KMS-11 (cell line): Measurements from ENCODE around the gene HYAL4.

ENCODE experiments used
- H2AFZ ChIP-seq: fragments of 200-600 bp; sonication (generic); 2 replicates; pipeline ENCODE4 v1.6.1; 2016; ENCODE audit warnings: antibody characterized with exemption, mixed run types, low read depth
- H3K27ac ChIP-seq: fragments of 200-600 bp; sonication (generic); 2 replicates; pipeline ENCODE4 v1.6.1; 2016; ENCODE audit warnings: mild to moderate bottlenecking, mixed run types
- H3K27me3 ChIP-seq: fragments of 200-600 bp; sonication (generic); 2 replicates; pipeline ENCODE4 v1.6.1; 2017; ENCODE audit warnings: mild to moderate bottlenecking, low read depth, mixed run types, moderate library complexity; ENCODE audit not compliant: insufficient read depth
- H3K36me3 ChIP-seq: fragments of 200-600 bp; sonication (generic); 2 replicates; pipeline ENCODE4 v1.6.1; 2017; ENCODE audit warnings: mild to moderate bottlenecking, mixed run types; ENCODE audit not compliant: insufficient read depth
- H3K4me1 ChIP-seq: fragments of 200-600 bp; sonication (generic); 2 replicates; pipeline ENCODE4 v1.6.1; 2016; ENCODE audit warnings: mild to moderate bottlenecking, low read depth, mixed run types; ENCODE audit not compliant: poor library complexity, severe bottlenecking
- H3K4me2 ChIP-seq: fragments of 200-600 bp; sonication (generic); 2 replicates; pipeline ENCODE4 v1.7.0; 2016; ENCODE audit warnings: mild to moderate bottlenecking, mixed run types
- H3K4me3 ChIP-seq: fragments of 200-600 bp; sonication (generic); IDR thresholded peaks from 2 replicates; pipeline ENCODE4 v1.6.1; 2017; ENCODE audit warnings: low read depth, low read length, mixed read lengths; ENCODE audit not compliant: insufficient read depth
- H3K79me2 ChIP-seq: fragments of 200-600 bp; sonication (generic); 2 replicates; pipeline ENCODE4 v1.6.1; 2016; ENCODE audit warnings: low read depth, mixed run types; ENCODE audit not compliant: insufficient read depth
- H3K9ac ChIP-seq: fragments of 200-600 bp; sonication (generic); 2 replicates; pipeline ENCODE4 v1.6.1; 2016; ENCODE audit warnings: mild to moderate bottlenecking, mixed run types
- H4K20me1 ChIP-seq: fragments of 200-600 bp; sonication (generic); 2 replicates; pipeline ENCODE4 v1.6.1; 2016; ENCODE audit warnings: mild to moderate bottlenecking, mixed run types; ENCODE audit not compliant: insufficient read depth
- CTCF ChIP-seq: fragments of 200-600 bp; sonication (generic); conservative IDR thresholded peaks from 2 replicates; pipeline ENCODE4 v1.6.1; 2017; ENCODE audit warnings: low read depth, mild to moderate bottlenecking, antibody characterized with exemption, low read length, moderate library complexity, mixed read lengths

The HYAL4 gene

DNA sequence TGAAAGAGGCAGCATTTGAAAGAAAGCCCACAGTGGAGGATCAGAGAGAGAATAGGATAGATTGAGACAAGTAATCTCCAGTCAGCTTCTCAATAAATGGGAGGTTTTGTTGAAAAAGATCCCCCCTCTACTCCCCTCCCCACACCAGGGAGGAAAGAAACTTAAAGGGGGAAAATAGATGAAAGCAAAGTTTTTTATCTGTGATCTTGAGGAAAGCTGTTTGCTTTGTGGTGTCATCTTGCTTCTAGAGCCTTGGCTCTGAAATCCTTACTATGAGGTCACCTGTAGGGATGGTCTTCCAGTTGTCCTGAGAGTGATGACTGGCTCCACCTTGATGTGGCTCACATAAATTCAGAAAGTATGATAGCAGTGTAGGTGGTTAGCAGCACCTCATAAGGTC, 80.0 kb downstream of the HYAL4 start, which contains the start of gene SPAM1:
TSS of gene SPAM1 (plus strand) at position 301 of the 400 bp plus-strand sequence. CDS start 28,330 bp downstream, outside the sequence.
- no peak within 1 kb of the TSS for H3K27ac ChIP-seq
- no peaks in the 10 kb centered on the region for H3K27me3 ChIP-seq
- no peaks in the 10 kb centered on the region for H3K4me1 ChIP-seq
- no peaks in the 10 kb centered on the region for H3K79me2 ChIP-seq
- no peak within 1 kb of the TSS for H3K4me3 ChIP-seq
- no peaks in the 10 kb centered on the region for H3K36me3 ChIP-seq
- H3K4me2 ChIP-seq: no peak within 1 kb of the TSS
- TF ChIP-seq CTCF: no peak
- no peak within 1 kb of the TSS for H2AFZ ChIP-seq
- H4K20me1 ChIP-seq: no peaks in the 10 kb centered on the region
- H3K9ac ChIP-seq: no peak within 1 kb of the TSS
